ENCODE data around the gene RCAN3.

- TF ChIP-seq CTCF (IDR thresholded peaks at IDR 0.05): no peak
- TF ChIP-seq POLR2AphosphoS5 (IDR thresholded peaks at IDR 0.05; ENCODE audit: low read depth, low read length): no peak
Measured at GRCh38 chr1:24493785-24494184, 8.9 kb upstream of the RCAN3 start.
